Stimulated activated CD8-positive, alpha-beta memory T cell treated with anti-CD3 and anti-CD28 coated beads, Interleukin-7, amount 100 ng/mL, for 24 hours (primary cell): ENCODE measurements around the gene CCDC116.
"Not testable (repeated sequence)": the region's sequence is repeated elsewhere in the genome, so short reads cannot be mapped to it uniquely, and the experiment has no call there.

Experiments
- DNase-seq: peaks from one replicate; pipeline ENCODE4 v3.0.0-alpha.2; 2020; ENCODE audit warnings: low read depth

The CCDC116 gene

GRCh38 chr22:21652010-21652546, 19.5 kb downstream of the CCDC116 start:
- peak; percentile 76 for DNase-seq

- no peak for DNase-seq
Measured at GRCh38 chr22:21652547-21653545, 20.3 kb downstream of the CCDC116 start.

- no peak for DNase-seq
Measured at GRCh38 chr22:21657020-21657359, 24.4 kb downstream of the CCDC116 start.

- peak; percentile 56 for DNase-seq
Measured at GRCh38 chr22:21657360-21658032, 24.9 kb downstream of the CCDC116 start.

- DNase-seq: no peak
Measured at GRCh38 chr22:21659864-21660525, 27.4 kb downstream of the CCDC116 start.

GRCh38 chr22:21660904-21661303, 28.3 kb downstream of the CCDC116 start:
- no peak for DNase-seq

GRCh38 chr22:21661991-21662390, 29.4 kb downstream of the CCDC116 start:
- no peak for DNase-seq

- no peak for DNase-seq
Measured at GRCh38 chr22:21663738-21664137, 31.2 kb downstream of the CCDC116 start.

- no peak for DNase-seq
Measured at GRCh38 chr22:21665047-21665851, 32.7 kb downstream of the CCDC116 start.

- DNase-seq: no peak
Measured at GRCh38 chr22:21666786-21667185, 34.2 kb downstream of the CCDC116 start.

- DNase-seq: no peak
Measured at GRCh38 chr22:21669026-21669425, 36.5 kb downstream of the CCDC116 start.

- no peak for DNase-seq
Measured at GRCh38 chr22:21672107-21672629, 39.6 kb downstream of the CCDC116 start.

GRCh38 chr22:21673534-21674321, 41.2 kb downstream of the CCDC116 start:
- DNase-seq: no peak

- DNase-seq: no peak
Measured at GRCh38 chr22:21674638-21675245, 42.2 kb downstream of the CCDC116 start.

- no peak for DNase-seq
Measured at GRCh38 chr22:21677606-21678443, 45.3 kb downstream of the CCDC116 start.

GRCh38 chr22:21678842-21679241, 46.3 kb downstream of the CCDC116 start:
- not testable (repeated sequence) for DNase-seq

- DNase-seq: no peak
Measured at GRCh38 chr22:21679383-21679782, 46.8 kb downstream of the CCDC116 start.

GRCh38 chr22:21680830-21681565, 48.4 kb downstream of the CCDC116 start:
- no peak for DNase-seq
